OCI-LY3 (cell line): ENCODE measurements around the gene RING1.

Source experiments
- H2AFZ ChIP-seq: fragments of 200-600, 300-600 bp; shearing (Covaris generic); 2 replicates; pipeline ENCODE4 v1.6.0; 2014; ENCODE audit warnings: antibody characterized with exemption, low read depth, low read length
- H3K27ac ChIP-seq: fragments of 200-600, 300-600 bp; sonication (generic); 2 replicates; pipeline ENCODE4 v1.5.1; 2014; ENCODE audit warnings: mild to moderate bottlenecking, low read length, moderate library complexity, mixed read lengths
- H3K27me3 ChIP-seq: fragments of 200-600, 300-600 bp; sonication (generic); 2 replicates; pipeline ENCODE4 v1.6.1; 2014; ENCODE audit warnings: low read depth, low read length, mixed read lengths
- H3K36me3 ChIP-seq: fragments of 200-600, 300-600 bp; sonication (generic); replicated peaks from 2 replicates; pipeline ENCODE3; 2014; ENCODE audit warnings: low read depth, low read length, mixed read lengths
- H3K4me1 ChIP-seq: fragments of 300-600, 200-600 bp; sonication (generic); 2 replicates; pipeline ENCODE4 v1.6.1; 2014; ENCODE audit warnings: low read length, mixed read lengths
- H3K4me2 ChIP-seq: fragments of 200-600, 300-600 bp; sonication (generic); 2 replicates; pipeline ENCODE4 v1.6.1; 2014; ENCODE audit warnings: low read length, mixed read lengths
- H3K4me3 ChIP-seq: fragments of 300-600, 200-600 bp; sonication (generic); 2 replicates; pipeline ENCODE4 v1.5.1; 2014; ENCODE audit warnings: antibody characterized with exemption, mild to moderate bottlenecking, low read length, moderate library complexity
- H3K79me2 ChIP-seq: fragments of 300-600, 200-600 bp; shearing (Covaris generic); 2 replicates; pipeline ENCODE4 v1.6.1; 2014; ENCODE audit warnings: mild to moderate bottlenecking, low read length, mixed read lengths
- H3K9ac ChIP-seq: fragments of 300-600, 200-600 bp; shearing (Covaris generic); 2 replicates; pipeline ENCODE4 v1.6.0; 2014; ENCODE audit warnings: mild to moderate bottlenecking, low read length, moderate library complexity
- H3K9me3 ChIP-seq: fragments of 200-600, 300-600 bp; shearing (Covaris generic); 2 replicates; pipeline ENCODE4 v1.6.1; 2014; ENCODE audit warnings: low read length, mixed read lengths; ENCODE audit not compliant: insufficient read depth
- H4K20me1 ChIP-seq: fragments of 200-600, 300-600 bp; sonication (generic); 2 replicates; pipeline ENCODE4 v1.6.1; 2016; ENCODE audit warnings: low read length, mixed read lengths; ENCODE audit not compliant: insufficient read depth
- CTCF ChIP-seq: fragments of 200-600, 300-600 bp; sonication (generic); IDR thresholded peaks from 2 replicates; pipeline ENCODE4 v1.5.1; 2014; ENCODE audit warnings: antibody characterized with exemption, low read length, low read depth
- EZH2phosphoT487 ChIP-seq: fragments of 200-600 bp; shearing (Covaris generic); IDR thresholded peaks from 2 replicates; pipeline ENCODE4 v1.6.1; 2018; ENCODE audit warnings: antibody characterized with exemption, mixed run types, low read depth

The RING1 gene

GRCh38 chr6:33248932-33249731 lies 40.8 kb downstream of the RING1 start:
- Histone ChIP-seq H3K27me3 (no peaks in the 10 kb centered on the region), H3K4me3 (peak overlapping the region; percentile 99), H4K20me1 (no peaks in the 10 kb centered on the region), H3K27ac (peak overlapping the region; percentile 72), H3K36me3 (peaks cover 3% of the 10 kb centered on the region), H3K9ac (peak overlapping the region; percentile 96), H3K4me2 (peak overlapping the region; percentile 99), H3K4me1 (peaks cover 7% of the 10 kb centered on the region), H3K79me2 (no peaks in the 10 kb centered on the region; the same call in 1 of the 2 replicates), H3K9me3 (no peaks in the 10 kb centered on the region), H2AFZ (peak overlapping the region; percentile 83)
- 0 out of 2 replicates have a peak, but pooled peaks have one; percentile 11 for TF ChIP-seq CTCF
- no peak for TF ChIP-seq EZH2phosphoT487

- peak overlapping the region; percentile 72 for H3K27ac ChIP-seq
- TF ChIP-seq EZH2phosphoT487 (no peak), CTCF (no peak)
- no peaks in the 10 kb centered on the region for H4K20me1 ChIP-seq
- no peaks in the 10 kb centered on the region; the same call in 1 of the 2 replicates for H3K79me2 ChIP-seq
- H3K27me3 ChIP-seq = no peaks in the 10 kb centered on the region
- H3K36me3 ChIP-seq = peaks cover 3% of the 10 kb centered on the region
- peak overlapping the region; percentile 99 for H3K4me3 ChIP-seq
- 0 out of 2 replicates have a peak overlapping the region, but pooled peaks have one; percentile 61 for H2AFZ ChIP-seq
- H3K4me1 ChIP-seq = peaks cover 7% of the 10 kb centered on the region
- peak overlapping the region; percentile 99 for H3K4me2 ChIP-seq
- H3K9me3 ChIP-seq = no peaks in the 10 kb centered on the region
- H3K9ac ChIP-seq = peak overlapping the region; percentile 96
Observed at GRCh38 chr6:33249732-33250630, 41.7 kb downstream of the RING1 start.

GRCh38 chr6:33250731-33251130 lies 42.4 kb downstream of the RING1 start:
- no peak overlapping the region for H3K4me2 ChIP-seq
- no peaks in the 10 kb centered on the region for H4K20me1 ChIP-seq
- no peak overlapping the region for H3K4me3 ChIP-seq
- H3K9me3 ChIP-seq = no peaks in the 10 kb centered on the region
- no peak overlapping the region for H3K27ac ChIP-seq
- TF ChIP-seq EZH2phosphoT487 = no peak
- H3K36me3 ChIP-seq = peaks cover 3% of the 10 kb centered on the region
- H3K79me2 ChIP-seq = no peaks in the 10 kb centered on the region; the same call in 1 of the 2 replicates
- peaks cover 7% of the 10 kb centered on the region for H3K4me1 ChIP-seq
- H3K27me3 ChIP-seq = no peaks in the 10 kb centered on the region
- H3K9ac ChIP-seq = no peak overlapping the region
- no peak overlapping the region for H2AFZ ChIP-seq

- H3K27ac ChIP-seq = no peak overlapping the region
- no peak overlapping the region for H3K9ac ChIP-seq
- H4K20me1 ChIP-seq = no peaks in the 10 kb centered on the region
- H3K79me2 ChIP-seq = no peaks in the 10 kb centered on the region; the same call in 1 of the 2 replicates
- H2AFZ ChIP-seq = no peak overlapping the region
- H3K27me3 ChIP-seq = no peaks in the 10 kb centered on the region
- no peak overlapping the region for H3K4me2 ChIP-seq
- peaks cover 7% of the 10 kb centered on the region for H3K4me1 ChIP-seq
- H3K4me3 ChIP-seq = no peak overlapping the region
- no peaks in the 10 kb centered on the region for H3K9me3 ChIP-seq
- TF ChIP-seq CTCF (no peak), EZH2phosphoT487 (no peak)
- H3K36me3 ChIP-seq = peaks cover 3% of the 10 kb centered on the region
Observed at GRCh38 chr6:33251395-33252012, 43.2 kb downstream of the RING1 start.
